PC-3 (cell line): ENCODE data around the gene FAM241B. TPM values are rescaled to one million over a fixed set of nuclear protein-coding genes. Genes with fewer than 3 reads are reported as not detected.

ENCODE experiments used
- ATAC-seq: fragments of 200-7000 bp; cut with Tn5 transposase; 2 replicates; pipeline ENCODE4 v1.9.1; 2020; ENCODE audit warnings: mild to moderate bottlenecking, moderate library complexity
- BruUV-seq: library from RNA; stranded (reverse); fragments of 400-500 nt; replicated peaks from 2 replicates; lab custom pipeline; 2021; lab: Mats Ljungman, UMichigan
- CTCF ChIA-PET: fragments of 300-600 bp; sonication (Branson Sonifier 250); formaldehyde crosslinking; loops from one replicate; lab custom pipeline; 2022; ENCODE audit warnings: antibody characterized with exemption; lab: Charles Lee
- POLR2A ChIA-PET: fragments of 300-600 bp; sonication (Branson Sonifier 250); formaldehyde crosslinking; loops from one replicate; lab custom pipeline; 2022; ENCODE audit warnings: antibody characterized with exemption; ENCODE audit not compliant: unreplicated experiment; lab: Charles Lee
- DNase-seq: peaks from one replicate; pipeline ENCODE4 v3.0.0-alpha.2; 2015
- H2AFZ ChIP-seq: fragments of 300-600 bp; sonication (generic); 2 replicates; pipeline ENCODE4 v1.6.0; 2016; ENCODE audit warnings: antibody characterized with exemption, low read length
- H3F3A ChIP-seq: fragments of 300-600 bp; sonication (generic); one replicate; pipeline ENCODE4 v1.6.0; 2017; ENCODE audit warnings: antibody characterized with exemption, low read length, control low read depth, mild to moderate bottlenecking; ENCODE audit not compliant: unreplicated experiment
- H3K27ac ChIP-seq: fragments of 300-600 bp; sonication (generic); 2 replicates; pipeline ENCODE4 v1.5.1; 2016; ENCODE audit warnings: mild to moderate bottlenecking, low read length
- H3K27me3 ChIP-seq: fragments of 300-600 bp; sonication (generic); 2 replicates; pipeline ENCODE4 v1.6.1; 2016; ENCODE audit warnings: low read length, mixed read lengths
- H3K36me3 ChIP-seq: fragments of 300-600 bp; sonication (generic); 2 replicates; pipeline ENCODE4 v1.6.1; 2016; ENCODE audit warnings: low read depth, mixed run types, low read length, mixed read lengths
- H3K4me1 ChIP-seq: fragments of 300-600 bp; sonication (generic); 2 replicates; pipeline ENCODE4 v1.5.1; 2016; ENCODE audit warnings: low read length; ENCODE audit not compliant: insufficient read depth
- H3K4me2 ChIP-seq: fragments of 300-600 bp; sonication (generic); 2 replicates; pipeline ENCODE4 v1.6.0; 2016; ENCODE audit warnings: low read length
- H3K4me3 ChIP-seq: fragments of 300-600 bp; sonication (generic); 2 replicates; pipeline ENCODE4 v1.5.1; 2016; ENCODE audit warnings: mild to moderate bottlenecking, low read length, mixed read lengths
- H3K79me2 ChIP-seq: fragments of 300-600 bp; sonication (generic); 2 replicates; pipeline ENCODE4 v1.6.1; 2017; ENCODE audit warnings: low read length, mixed read lengths
- H3K9ac ChIP-seq: fragments of 300-600 bp; sonication (generic); 2 replicates; pipeline ENCODE4 v1.6.0; 2016; ENCODE audit warnings: mild to moderate bottlenecking, low read length
- H3K9me2 ChIP-seq: fragments of 300-600 bp; sonication (generic); replicated peaks from 2 replicates; pipeline ENCODE4 v1.6.1; 2016; ENCODE audit warnings: mixed run types, low read length, mixed read lengths
- H3K9me3 ChIP-seq: fragments of 300-600 bp; sonication (generic); 2 replicates; pipeline ENCODE4 v1.6.1; 2016; ENCODE audit warnings: low read length, mixed read lengths
- H4K20me1 ChIP-seq: fragments of 300-600 bp; sonication (generic); 2 replicates; pipeline ENCODE4 v1.6.1; 2016; ENCODE audit warnings: low read length, mixed read lengths
- CTCF ChIP-seq: fragments of 300-600 bp; sonication (generic); conservative IDR thresholded peaks from 2 replicates; pipeline ENCODE4 v1.5.1; 2017; ENCODE audit warnings: antibody characterized with exemption, low read depth, mild to moderate bottlenecking, low read length
- EZH2 ChIP-seq: fragments of 300-600 bp; sonication (generic); IDR thresholded peaks from one replicate; pipeline ENCODE4 v1.6.1; 2017; ENCODE audit warnings: antibody characterized with exemption, mild to moderate bottlenecking, low read length; ENCODE audit not compliant: unreplicated experiment
- EZH2phosphoT487 ChIP-seq: fragments of 300-600 bp; sonication (generic); IDR thresholded peaks from 2 replicates; pipeline ENCODE4 v1.6.1; 2018; ENCODE audit warnings: mild to moderate bottlenecking, antibody characterized with exemption, low read length, borderline replicate concordance
- intact Hi-C: fragments of 100-400 bp; cut with micrococcal nuclease; formaldehyde crosslinking; loops from 2 replicates; pipeline ENCODE4 v1.9.0; 2023
- total RNA-seq: library from RNA; depleted of rRNA; stranded (reverse); fragments of >200 nt; gene quantifications from 2 replicates; pipeline ENCODE4 v1.2.3, GENCODE V29; 2014

FAM241B gene
- total RNA-seq, 1 experiment from 2014 or later = 45.4 TPM

DNA sequence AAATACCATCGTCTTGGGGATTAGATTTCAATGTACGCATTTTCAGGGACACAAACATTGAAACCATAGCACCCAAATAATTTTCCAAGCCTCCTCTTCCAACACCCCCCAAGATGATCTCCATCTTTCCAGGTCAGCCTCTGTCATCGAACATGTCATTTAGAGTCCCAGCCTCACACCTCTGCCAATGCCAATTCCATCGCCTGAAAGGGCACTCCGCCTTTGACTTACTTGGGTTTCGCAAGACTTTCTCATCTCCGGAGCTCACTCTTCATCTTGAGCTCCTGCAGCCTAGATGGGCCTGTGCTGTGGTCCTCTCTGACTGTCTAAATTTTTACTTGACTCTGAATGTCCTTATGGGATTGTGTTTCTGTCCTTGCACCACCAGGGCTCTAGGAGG is 10.4 kb upstream of the FAM241B start:
- ATAC-seq (no peak), DNase-seq (no peak)
- no peaks in the 10 kb centered on the region for H3K79me2 ChIP-seq
- no peaks in the 10 kb centered on the region for H3K4me1 ChIP-seq
- no peaks in the 10 kb centered on the region for H3K9me2 ChIP-seq
- H3K9me3 ChIP-seq = peaks cover 4% of the 10 kb centered on the region; the same call in 1 of the 2 replicates
- no peak overlapping the region for H3K4me2 ChIP-seq
- CTCF ChIA-PET = no interaction called here
- peaks cover 71% of the 10 kb centered on the region for H3K27me3 ChIP-seq
- H3K27ac ChIP-seq = no peak overlapping the region
- no peak overlapping the region for H3K4me3 ChIP-seq
- H2AFZ ChIP-seq = no peak overlapping the region
- H3F3A ChIP-seq = no peaks in the 10 kb centered on the region
- POLR2A ChIA-PET = no interaction called here
- TF ChIP-seq CTCF (no peak), EZH2 (no peak), EZH2phosphoT487 (no peak)
- intact Hi-C loops = no loop called here
- H4K20me1 ChIP-seq = no peaks in the 10 kb centered on the region
- no TSS peak for BruUV-seq
- no peak overlapping the region for H3K9ac ChIP-seq
- no peaks in the 10 kb centered on the region for H3K36me3 ChIP-seq

GRCh38 chr10:69620625-69621024 is 9.4 kb upstream of the FAM241B start:
- Histone ChIP-seq H3K4me2 (no peak overlapping the region), H3F3A (no peaks in the 10 kb centered on the region), H3K9me2 (no peaks in the 10 kb centered on the region), H3K36me3 (no peaks in the 10 kb centered on the region), H3K79me2 (no peaks in the 10 kb centered on the region), H3K4me1 (no peaks in the 10 kb centered on the region), H3K27me3 (peaks cover 70% of the 10 kb centered on the region), H4K20me1 (no peaks in the 10 kb centered on the region), H3K9ac (no peak overlapping the region), H3K9me3 (peaks cover 8% of the 10 kb centered on the region; the same call in 1 of the 2 replicates), H3K27ac (no peak overlapping the region), H2AFZ (no peak overlapping the region), H3K4me3 (no peak overlapping the region)
- TF ChIP-seq EZH2phosphoT487 = no peak
- no peak for TF ChIP-seq CTCF
- no peak for TF ChIP-seq EZH2
- ChIA-PET POLR2A (no interaction called here), CTCF (no interaction called here)
- ATAC-seq (no peak), DNase-seq (no peak)
- intact Hi-C loops = no loop called here
- no TSS peak for BruUV-seq

- no TSS peak for BruUV-seq
- Histone ChIP-seq H3K4me1 (no peaks in the 10 kb centered on the region), H3K9me3 (peaks cover 8% of the 10 kb centered on the region; the same call in 1 of the 2 replicates), H3K36me3 (no peaks in the 10 kb centered on the region), H3K9me2 (no peaks in the 10 kb centered on the region), H4K20me1 (no peaks in the 10 kb centered on the region), H3K9ac (no peak overlapping the region), H3K79me2 (no peaks in the 10 kb centered on the region), H3F3A (no peaks in the 10 kb centered on the region), H3K4me3 (no peak overlapping the region), H2AFZ (no peak overlapping the region), H3K27ac (no peak overlapping the region), H3K4me2 (no peak overlapping the region), H3K27me3 (peaks cover 53% of the 10 kb centered on the region)
- DNase-seq (no peak), ATAC-seq (no peak)
- POLR2A ChIA-PET = interaction anchor here (0.6 kb wide), 1 partner anchor 381 kb away, joined by 5 read pairs; no protein-coding TSS in a partner anchor
- CTCF ChIA-PET = no interaction called here
- TF ChIP-seq EZH2phosphoT487 (no peak; the same call in 1 of the 2 replicates), EZH2 (no peak), CTCF (no peak)
- intact Hi-C loops = no loop called here
These were observed 5.7 kb upstream of the FAM241B start for GRCh38 chr10:69624245-69624786.
